H1 (cell line): ENCODE measurements around the gene EHD4. TPM values are rescaled to one million over a fixed set of nuclear protein-coding genes. Genes with fewer than 3 reads are reported as not detected.

ENCODE experiments used
- BCL11A ChIP-seq, 2 experiments: IDR thresholded peaks; one replicate each; pipeline ENCODE4 v1.6.1; 2011; ENCODE audit warnings: low read depth in 2 of 2, low read length in 2 of 2, mild to moderate bottlenecking in 2 of 2
- EZH2 ChIP-seq: fragments of 200-600 bp; sonication (generic); IDR thresholded peaks from 2 replicates; pipeline ENCODE4 v1.7.1; 2012; ENCODE audit warnings: low read depth, mild to moderate bottlenecking, moderate library complexity, low read length, inconsistent platforms; ENCODE audit not compliant: severe bottlenecking
- FOSL1 ChIP-seq: IDR thresholded peaks from 2 replicates; pipeline ENCODE4 v1.6.1; 2011; ENCODE audit warnings: mild to moderate bottlenecking, low read depth, low read length, moderate library complexity; ENCODE audit not compliant: insufficient read depth
- polyA plus RNA-seq, 7 experiments: library from polyadenylated mRNA; depleted of rRNA in 3 of 7; stranded (reverse) in 5 of 7; unstranded in 2 of 7; fragments of >200 nt in 5 of 7; fragments of 200-250 nt in 2 of 7; gene quantifications; 1 replicate in 5 of 7; 2 replicates in 1 of 7; 4 replicates in 1 of 7; pipeline versions ENCODE4 v1.2.1 to v1.2.3, GENCODE V29; 2011 to 2013; ENCODE audit warnings: missing spikeins in 2 of 7, mixed read lengths in 2 of 7
- total RNA-seq: library from RNA; stranded (reverse); fragmentation: NEBNext Ultra II Directional; extraction: Animal tissue kit (Norgen Biotek cat#: 25700); gene quantifications from 2 replicates; pipeline ENCODE4 v1.2.1, GENCODE V29; 2021
- TF ChIP-seq, protein P1 (sequence below): IDR thresholded peaks from 2 replicates; pipeline ENCODE4 v1.6.1; 2011; ENCODE audit warnings: low read length, improper control_type of control experiment
- TF ChIP-seq, protein P2 (sequence below): IDR thresholded peaks from 2 replicates; pipeline ENCODE4 v1.6.1; 2012; ENCODE audit warnings: low read length, inconsistent platforms

The EHD4 gene
- total and polyA plus RNA-seq, 2 of the 8 experiments (the other 6 are each of a cell fraction or from before 2014, with no cell fraction given): 17.5 to 24.5 TPM

DNA sequence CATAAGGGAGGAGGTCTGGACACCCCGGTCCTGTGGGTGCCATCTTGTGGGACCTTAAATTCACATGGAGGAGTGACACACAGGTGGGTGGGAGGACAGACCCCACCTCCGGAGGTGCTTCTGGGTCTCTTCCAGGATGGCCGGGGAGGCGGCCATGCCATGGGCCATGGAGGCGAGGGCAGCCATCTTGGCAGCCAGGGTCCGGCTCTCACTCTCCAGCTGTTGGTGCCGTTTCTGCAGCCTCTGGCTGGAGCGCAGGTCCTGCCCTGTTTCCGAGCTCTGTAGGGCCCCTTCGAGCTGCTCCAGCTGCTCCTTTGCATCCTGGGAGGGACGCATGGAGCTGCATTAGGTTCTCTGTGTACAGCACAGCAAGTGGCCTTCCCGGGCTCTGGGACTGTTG, 97.6 kb downstream of the EHD4 start (continued):
- TF ChIP-seq, protein P1, sequence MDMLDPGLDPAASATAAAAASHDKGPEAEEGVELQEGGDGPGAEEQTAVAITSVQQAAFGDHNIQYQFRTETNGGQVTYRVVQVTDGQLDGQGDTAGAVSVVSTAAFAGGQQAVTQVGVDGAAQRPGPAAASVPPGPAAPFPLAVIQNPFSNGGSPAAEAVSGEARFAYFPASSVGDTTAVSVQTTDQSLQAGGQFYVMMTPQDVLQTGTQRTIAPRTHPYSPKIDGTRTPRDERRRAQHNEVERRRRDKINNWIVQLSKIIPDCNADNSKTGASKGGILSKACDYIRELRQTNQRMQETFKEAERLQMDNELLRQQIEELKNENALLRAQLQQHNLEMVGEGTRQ: no peak
- TF ChIP-seq FOSL1 (no peak), EZH2 (no peak), BCL11A (IDR thresholded peaks at IDR 0.05; ENCODE audit: low read depth in 2 of 2, low read length in 2 of 2) (no peak)
- TF ChIP-seq, protein P2, sequence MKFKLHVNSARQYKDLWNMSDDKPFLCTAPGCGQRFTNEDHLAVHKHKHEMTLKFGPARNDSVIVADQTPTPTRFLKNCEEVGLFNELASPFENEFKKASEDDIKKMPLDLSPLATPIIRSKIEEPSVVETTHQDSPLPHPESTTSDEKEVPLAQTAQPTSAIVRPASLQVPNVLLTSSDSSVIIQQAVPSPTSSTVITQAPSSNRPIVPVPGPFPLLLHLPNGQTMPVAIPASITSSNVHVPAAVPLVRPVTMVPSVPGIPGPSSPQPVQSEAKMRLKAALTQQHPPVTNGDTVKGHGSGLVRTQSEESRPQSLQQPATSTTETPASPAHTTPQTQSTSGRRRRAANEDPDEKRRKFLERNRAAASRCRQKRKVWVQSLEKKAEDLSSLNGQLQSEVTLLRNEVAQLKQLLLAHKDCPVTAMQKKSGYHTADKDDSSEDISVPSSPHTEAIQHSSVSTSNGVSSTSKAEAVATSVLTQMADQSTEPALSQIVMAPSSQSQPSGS: no peak
